Measurements from ENCODE around the gene PTH1R. TPM values are rescaled to one million over a fixed set of nuclear protein-coding genes. Genes with fewer than 3 reads are reported as not detected.

Gene PTH1R
- total RNA-seq, 2 experiments from 2014 or later: not detected

DNA sequence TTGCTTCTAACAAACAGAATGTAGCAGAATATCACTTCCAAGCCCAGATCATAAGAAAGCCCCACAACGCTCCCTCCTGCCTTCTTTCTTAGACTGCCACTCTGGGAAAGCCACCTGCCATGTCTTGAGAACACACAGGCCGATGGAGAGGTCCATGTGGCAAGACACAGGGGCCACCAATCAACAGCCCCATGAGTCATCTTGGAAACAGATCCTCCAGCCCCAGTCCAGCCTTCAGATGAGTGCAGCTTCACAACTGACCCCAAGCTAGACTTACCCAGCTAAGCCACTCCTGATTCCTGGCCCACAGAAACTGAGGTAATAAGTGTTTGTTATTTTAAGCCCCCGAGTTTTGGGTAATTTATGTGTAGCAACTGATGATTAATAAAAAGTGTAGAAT lies 39.7 kb downstream of the PTH1R start:
- CTCF ChIA-PET: interaction anchor here (0.6 to 0.9 kb wide), 2 partner anchors 45 to 304 kb away, joined by 4 read pairs; no protein-coding TSS in a partner anchor
- POLR2A ChIA-PET: no interaction called here

GRCh38 chr3:46918202-46918601 lies 40.7 kb downstream of the PTH1R start:
- ChIA-PET CTCF (no interaction called here), POLR2A (no interaction called here)

DNA sequence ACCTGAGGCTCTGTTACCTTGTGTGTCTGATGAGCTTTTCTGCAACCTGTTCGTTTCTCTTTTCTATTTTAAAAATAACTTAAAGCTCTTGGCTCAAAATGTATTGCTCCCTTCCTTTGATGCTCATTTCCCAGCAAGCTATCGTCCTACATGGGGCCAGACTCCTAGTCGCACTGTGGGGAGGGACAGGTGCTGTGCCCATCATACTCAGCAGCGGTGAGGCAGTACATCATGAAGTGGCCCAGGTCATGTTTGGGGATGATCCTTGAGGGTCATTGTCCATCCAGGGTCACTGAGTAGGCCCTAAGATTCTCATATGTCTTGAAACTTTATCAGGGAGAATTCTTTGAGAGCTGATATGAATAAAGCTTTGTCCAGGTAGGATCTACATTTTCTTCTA lies 41.1 kb downstream of the PTH1R start:
- POLR2A ChIA-PET: no interaction called here

DNA sequence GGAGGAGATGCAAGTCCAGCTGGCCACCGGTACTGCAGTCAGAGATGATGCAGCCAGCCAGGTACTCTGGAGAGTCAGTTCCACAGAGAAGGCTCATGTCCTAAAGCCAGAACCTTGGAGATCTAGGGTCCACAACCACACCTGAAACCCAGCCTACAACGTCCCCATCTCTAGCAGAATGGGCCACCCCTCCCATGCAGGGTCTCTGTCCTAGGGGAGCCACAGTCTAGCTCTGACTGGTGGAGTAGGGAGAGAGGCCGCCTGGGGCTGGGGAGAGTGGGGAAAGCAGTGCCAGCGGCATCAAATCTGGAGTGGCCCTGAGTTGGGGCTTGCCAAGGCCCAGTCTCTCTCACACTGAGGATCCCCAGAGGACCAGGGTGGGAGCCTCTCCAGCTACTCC lies 43.5 kb downstream of the PTH1R start:
- CTCF ChIA-PET: no interaction called here
- POLR2A ChIA-PET: no interaction called here

More for the DNA sequence above, 41.1 kb downstream of the PTH1R start:
- CTCF ChIA-PET: no interaction called here

GRCh38 chr3:46921871-46922271 lies 44.4 kb downstream of the PTH1R start:
- CTCF ChIA-PET: interaction anchor here (1.9 to 2.6 kb wide), 2 partner anchors 9 to 37 kb away, joined by 5 to 15 read pairs; no protein-coding TSS in a partner anchor
- POLR2A ChIA-PET: no interaction called here

DNA sequence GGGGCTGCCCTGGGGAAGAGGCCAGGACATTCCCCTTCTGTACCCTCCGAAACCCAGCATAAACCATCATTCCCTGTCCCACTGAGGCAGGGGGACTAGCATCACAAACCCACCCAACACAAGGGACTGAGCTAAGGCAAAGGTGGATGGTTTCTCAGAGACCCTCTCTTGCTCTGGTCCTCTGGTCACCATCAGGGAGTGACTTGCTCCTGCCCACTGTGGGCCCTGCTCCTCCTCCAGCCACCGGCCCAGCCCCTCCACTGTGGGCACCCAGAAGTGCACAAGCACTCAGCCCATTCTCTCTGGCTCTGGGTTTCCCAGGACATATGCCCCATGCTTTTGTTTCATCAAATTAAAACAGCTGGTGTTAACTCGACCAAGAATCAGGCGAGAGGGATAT lies 44.9 kb downstream of the PTH1R start:
- CTCF ChIA-PET: interaction anchor here (1.4 to 2.9 kb wide), 5 partner anchors 10 to 75 kb away, joined by 5 to 20 read pairs (median 13); no protein-coding TSS in a partner anchor
- POLR2A ChIA-PET: no interaction called here

GRCh38 chr3:46922871-46923558 lies 45.5 kb downstream of the PTH1R start:
- CTCF ChIA-PET: interaction anchor here (0.7 to 2.9 kb wide), 7 partner anchors 10 to 75 kb away, joined by 3 to 20 read pairs (median 5); partner anchors contain the start of gene PTH1R
- POLR2A ChIA-PET: no interaction called here

DNA sequence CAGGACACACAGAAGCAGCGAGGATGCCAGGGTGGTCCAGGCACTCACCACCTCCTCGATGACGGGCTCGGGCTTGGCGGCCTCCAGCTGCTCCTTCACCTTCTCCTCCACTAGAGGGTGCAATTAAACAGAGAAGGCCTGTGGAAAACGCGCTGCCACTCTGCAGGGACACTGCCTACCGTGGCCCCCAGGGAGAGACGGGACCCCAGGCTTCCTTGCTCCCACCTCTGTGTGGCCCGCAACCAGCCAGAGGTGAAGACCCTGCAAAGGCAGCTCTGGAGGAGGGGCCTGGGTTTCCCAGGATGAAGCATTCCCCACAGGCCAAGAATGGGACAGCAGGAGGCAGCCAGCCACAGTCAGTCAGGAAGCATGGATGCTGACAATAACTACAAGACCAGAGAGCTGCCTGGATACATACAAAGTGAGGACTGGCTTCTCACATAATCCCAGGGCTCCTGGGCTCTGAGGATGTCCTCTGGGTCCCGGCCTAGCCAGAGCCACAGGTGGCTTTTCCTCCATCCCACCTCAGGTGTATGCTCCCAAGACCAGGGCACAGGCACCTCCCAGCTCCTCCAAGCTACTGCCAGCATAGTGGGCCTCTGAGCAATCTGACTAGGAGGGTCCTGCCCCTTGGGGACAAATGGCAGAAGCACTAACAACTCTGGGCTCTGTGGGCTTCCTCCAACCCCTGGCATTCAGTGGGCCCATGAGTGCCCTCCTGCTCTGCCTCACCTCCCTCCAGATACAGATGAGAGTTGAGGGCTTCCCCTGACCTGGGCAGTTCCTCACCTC lies 46.2 kb downstream of the PTH1R start:
- POLR2A ChIA-PET: no interaction called here
- CTCF ChIA-PET: interaction anchor here (0.6 to 2.9 kb wide), 9 partner anchors 10 to 444 kb away, joined by 3 to 20 read pairs (median 5); partner anchors contain the start of gene PTH1R

DNA sequence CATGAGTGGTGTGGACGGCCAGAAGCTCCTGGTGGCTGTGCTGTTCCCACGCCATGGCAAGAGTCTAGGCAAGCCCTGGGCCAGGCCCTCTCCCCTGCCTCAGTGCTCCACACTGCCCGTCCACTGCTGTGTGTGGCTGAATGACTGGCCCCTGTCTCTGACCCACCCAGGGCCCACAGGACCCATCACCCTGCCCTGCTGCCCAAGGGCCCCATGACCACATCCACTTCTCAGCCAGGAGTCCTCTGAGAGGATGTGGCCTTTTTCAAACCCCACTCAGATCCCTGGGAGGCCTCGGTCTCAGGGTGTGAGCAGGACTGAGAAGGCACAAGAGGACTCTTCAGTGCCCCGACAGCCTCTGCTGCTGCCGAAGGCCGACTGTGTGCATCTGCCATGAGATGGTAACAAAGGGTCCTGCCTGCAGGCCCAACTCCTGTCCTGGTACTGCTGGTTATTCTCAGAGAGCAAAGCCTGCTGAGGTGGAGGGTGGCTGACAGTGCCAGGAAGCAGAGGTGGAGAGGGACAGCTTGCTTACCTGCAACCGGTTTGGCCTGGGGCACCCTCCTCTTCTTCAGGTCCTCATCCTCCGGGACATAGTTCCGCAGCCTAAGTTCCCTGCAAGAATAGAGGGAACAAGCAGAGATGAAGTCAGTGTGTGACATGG lies 47.5 kb downstream of the PTH1R start:
- POLR2A ChIA-PET: interaction anchor here (0.9 kb wide), 1 partner anchor 55 kb away, joined by 3 read pairs; the partner anchor contains the start of gene NBEAL2
- CTCF ChIA-PET: interaction anchor here (2.9 kb wide), 1 partner anchor 73 kb away, joined by 20 read pairs; no protein-coding TSS in a partner anchor

- ChIA-PET POLR2A (interaction anchor here (0.9 kb wide), 1 partner anchor 54 kb away, joined by 3 read pairs; the partner anchor contains the start of gene NBEAL2), CTCF (no interaction called here)
Observed at GRCh38 chr3:46925585-46925934, 48.0 kb downstream of the PTH1R start.

- ChIA-PET POLR2A (interaction anchor here (0.9 kb wide), 1 partner anchor 54 kb away, joined by 3 read pairs; the partner anchor contains the start of gene NBEAL2), CTCF (no interaction called here)
Observed at GRCh38 chr3:46926039-46926438, 48.5 kb downstream of the PTH1R start.

GRCh38 chr3:46926447-46926846 lies 48.9 kb downstream of the PTH1R start:
- ChIA-PET POLR2A (no interaction called here), CTCF (interaction anchor here (0.6 kb wide), 1 partner anchor 604 kb away, joined by 4 read pairs; no protein-coding TSS in a partner anchor)

- ChIA-PET POLR2A (no interaction called here), CTCF (interaction anchor here (0.6 to 0.8 kb wide), 2 partner anchors 12 to 603 kb away, joined by 3 to 4 read pairs; no protein-coding TSS in a partner anchor)
Observed at GRCh38 chr3:46926871-46927717, 49.6 kb downstream of the PTH1R start.

DNA sequence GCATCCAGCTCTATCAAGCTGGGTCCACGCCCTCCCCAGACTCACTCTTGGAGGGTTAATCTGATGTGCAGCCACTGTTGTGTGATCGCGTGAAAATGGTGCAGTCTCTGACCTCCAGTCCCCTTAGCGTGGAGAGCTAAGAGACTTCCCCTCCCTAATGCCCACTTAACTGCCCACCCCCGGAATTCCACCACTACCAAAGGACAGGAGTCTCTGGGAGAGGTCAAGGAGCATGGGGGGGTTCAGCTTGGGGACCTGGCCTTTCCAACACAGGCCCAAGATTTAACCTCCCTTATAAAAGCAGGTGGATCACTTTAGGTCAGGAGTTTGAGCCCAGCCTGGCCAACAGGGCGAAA lies 50.2 kb downstream of the PTH1R start:
- CTCF ChIA-PET: interaction anchor here (0.8 kb wide), 1 partner anchor 11 kb away, joined by 3 read pairs; no protein-coding TSS in a partner anchor
- POLR2A ChIA-PET: no interaction called here

- ChIA-PET POLR2A (interaction anchor here (0.6 kb wide), 1 partner anchor 10 kb away, joined by 4 read pairs; no protein-coding TSS in a partner anchor), CTCF (interaction anchor here (0.8 kb wide), 1 partner anchor 11 kb away, joined by 3 read pairs; no protein-coding TSS in a partner anchor)
Observed at GRCh38 chr3:46928282-46928681, 50.8 kb downstream of the PTH1R start.

- POLR2A ChIA-PET: no interaction called here
- CTCF ChIA-PET: interaction anchor here (1.2 kb wide), 1 partner anchor 11 kb away, joined by 4 read pairs; no protein-coding TSS in a partner anchor
Observed at GRCh38 chr3:46929324-46929723, 51.8 kb downstream of the PTH1R start.

GRCh38 chr3:46930166-46930944 lies 52.8 kb downstream of the PTH1R start:
- ChIA-PET POLR2A (no interaction called here), CTCF (interaction anchor here (0.6 to 1.2 kb wide), 3 partner anchors 10 to 176 kb away, joined by 3 to 4 read pairs (median 3); no protein-coding TSS in a partner anchor)

DNA sequence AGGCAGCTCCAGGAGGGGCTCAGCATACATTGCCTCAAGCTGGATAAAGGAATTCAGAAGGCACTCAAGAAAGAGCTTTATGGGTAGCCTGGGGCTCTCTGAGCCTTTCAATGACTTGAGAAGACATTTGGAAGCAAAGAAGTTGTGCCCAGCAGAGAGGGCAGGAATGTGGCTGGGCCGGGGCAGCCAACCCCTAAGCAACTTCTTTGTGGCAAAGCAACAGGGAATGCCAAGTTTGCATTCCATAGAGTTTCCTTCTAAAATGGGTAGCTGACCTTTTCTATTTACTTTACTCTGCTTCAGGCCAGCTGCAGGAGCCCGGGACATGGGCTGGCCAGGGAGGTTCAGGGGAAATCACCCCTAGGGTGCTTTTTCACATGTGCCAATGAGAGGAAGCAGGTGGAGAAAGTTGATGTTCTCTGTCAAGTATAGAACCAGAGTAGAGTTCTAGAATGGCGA lies 53.5 kb downstream of the PTH1R start:
- ChIA-PET POLR2A (no interaction called here), CTCF (interaction anchor here (1.0 kb wide), 1 partner anchor 67 kb away, joined by 3 read pairs; no protein-coding TSS in a partner anchor)
